Islet precursor cell (in vitro differentiated cells): ENCODE data around the gene ZNF598.
"Not testable (repeated sequence)": the region's sequence is repeated elsewhere in the genome, so short reads cannot be mapped to it uniquely, and the experiment has no call there.

Experiments
- DNase-seq: peaks from one replicate; pipeline ENCODE4 v3.0.0-alpha.2; 2018

The ZNF598 gene

DNA sequence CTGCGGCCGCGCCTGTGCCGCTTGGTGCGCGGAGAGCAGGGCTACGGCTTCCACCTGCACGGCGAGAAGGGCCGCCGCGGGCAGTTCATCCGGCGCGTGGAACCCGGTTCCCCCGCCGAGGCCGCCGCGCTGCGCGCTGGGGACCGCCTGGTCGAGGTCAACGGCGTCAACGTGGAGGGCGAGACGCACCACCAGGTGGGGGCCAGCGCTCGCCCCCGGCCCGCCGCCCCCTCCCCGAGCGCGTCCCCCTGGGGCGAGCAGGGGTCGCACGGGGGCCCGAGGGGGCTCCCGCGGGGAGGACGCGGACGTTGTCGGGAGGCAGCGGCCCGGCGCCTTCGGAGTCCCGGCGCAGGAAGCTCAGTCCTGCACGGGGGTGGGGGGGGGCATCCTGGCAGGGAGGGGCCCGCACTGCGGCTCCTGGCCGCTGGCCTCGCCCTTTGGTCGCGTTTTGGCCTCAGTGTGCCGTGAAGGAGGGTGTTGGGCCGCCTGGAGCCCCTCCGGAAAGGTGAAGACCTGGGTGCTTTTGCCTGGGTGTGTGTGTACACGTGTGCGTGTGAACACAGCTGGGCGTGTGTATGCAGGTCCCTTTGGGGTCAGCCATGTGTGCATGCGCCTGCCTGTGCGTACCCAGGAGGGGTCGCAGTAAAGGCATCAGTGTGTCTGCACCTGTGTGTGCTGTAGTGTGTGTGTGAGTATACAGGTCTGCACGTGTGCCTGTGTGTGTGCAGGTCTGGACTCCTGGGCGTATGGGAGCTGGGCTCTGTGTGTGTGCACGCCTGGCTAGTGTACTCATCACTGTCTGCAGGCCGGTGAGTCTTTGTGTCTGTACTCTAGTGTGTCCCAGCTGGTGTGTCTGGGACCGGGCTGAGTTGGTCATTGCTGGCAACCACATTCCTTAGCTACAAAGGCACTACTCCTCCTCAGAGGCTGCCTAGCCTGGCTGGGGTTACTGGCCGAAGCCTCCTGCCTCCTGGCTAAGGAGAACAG is 17.7 kb upstream of the ZNF598 start:
- DNase-seq = peak; percentile 88

DNA sequence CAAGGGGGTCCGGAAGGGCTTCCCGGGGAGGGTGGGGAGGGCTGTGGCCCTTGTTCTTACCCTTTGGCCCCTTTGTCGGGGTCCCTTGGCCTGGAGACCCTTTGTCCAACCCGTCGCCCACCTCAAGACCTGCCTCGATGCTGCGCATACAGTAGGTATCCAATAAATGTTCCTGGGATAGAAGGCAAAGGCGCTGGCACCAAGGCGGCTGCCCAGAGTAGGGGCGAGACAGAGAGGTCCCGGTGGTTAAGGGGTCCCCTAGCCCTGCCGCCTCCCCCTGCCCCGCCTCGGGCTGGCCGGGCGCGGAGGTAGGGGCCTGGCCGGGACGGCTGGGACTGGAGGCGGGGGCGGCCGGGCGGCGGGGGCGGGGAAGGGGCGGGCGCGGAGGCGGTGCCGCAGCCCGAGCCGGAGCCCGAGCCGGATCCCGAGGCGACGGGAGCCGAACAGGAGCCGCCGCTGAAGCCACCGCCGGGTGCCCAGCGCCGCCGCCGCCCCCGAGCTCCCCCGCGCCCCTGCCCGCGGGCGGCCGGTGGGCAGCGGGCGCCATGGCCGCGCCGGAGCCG is 16.9 kb upstream of the ZNF598 start, which contains the start of gene NHERF2:
Gene NHERF2, plus strand, starts transcription at position 442 of the 563 bp plus-strand sequence. Its CDS starts 104 bp downstream, at position 546.
- DNase-seq = no peak

- no peak for DNase-seq
Observed at GRCh38 chr16:2025878-2026460, 16.3 kb upstream of the ZNF598 start.

GRCh38 chr16:2025251-2025650 is 15.6 kb upstream of the ZNF598 start:
- no peak for DNase-seq

DNA sequence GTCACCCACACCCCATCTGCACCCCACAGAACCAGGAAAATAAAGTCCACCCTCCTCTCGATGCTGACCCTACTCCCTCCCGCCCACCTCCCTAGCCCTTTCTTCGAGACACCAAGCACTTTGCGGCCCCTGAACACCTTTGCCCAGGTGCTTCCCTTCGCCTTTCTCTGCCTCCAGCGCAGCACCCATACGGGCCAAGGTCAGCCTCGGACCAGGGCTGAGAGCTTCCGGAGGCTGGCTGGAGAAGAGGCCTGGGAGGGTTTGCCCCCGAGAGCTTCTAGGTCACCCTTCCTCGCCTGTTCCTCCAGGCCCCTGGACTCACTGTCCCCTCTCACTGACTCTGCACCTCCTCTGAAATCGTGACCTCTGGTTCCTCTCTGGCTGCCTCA is 14.4 kb upstream of the ZNF598 start:
- no peak for DNase-seq

- DNase-seq = peak; percentile 97
Observed at GRCh38 chr16:2023092-2024031, 13.7 kb upstream of the ZNF598 start.

- DNase-seq = peak; percentile 97
Observed at GRCh38 chr16:2022723-2023091, 13.1 kb upstream of the ZNF598 start.

DNA sequence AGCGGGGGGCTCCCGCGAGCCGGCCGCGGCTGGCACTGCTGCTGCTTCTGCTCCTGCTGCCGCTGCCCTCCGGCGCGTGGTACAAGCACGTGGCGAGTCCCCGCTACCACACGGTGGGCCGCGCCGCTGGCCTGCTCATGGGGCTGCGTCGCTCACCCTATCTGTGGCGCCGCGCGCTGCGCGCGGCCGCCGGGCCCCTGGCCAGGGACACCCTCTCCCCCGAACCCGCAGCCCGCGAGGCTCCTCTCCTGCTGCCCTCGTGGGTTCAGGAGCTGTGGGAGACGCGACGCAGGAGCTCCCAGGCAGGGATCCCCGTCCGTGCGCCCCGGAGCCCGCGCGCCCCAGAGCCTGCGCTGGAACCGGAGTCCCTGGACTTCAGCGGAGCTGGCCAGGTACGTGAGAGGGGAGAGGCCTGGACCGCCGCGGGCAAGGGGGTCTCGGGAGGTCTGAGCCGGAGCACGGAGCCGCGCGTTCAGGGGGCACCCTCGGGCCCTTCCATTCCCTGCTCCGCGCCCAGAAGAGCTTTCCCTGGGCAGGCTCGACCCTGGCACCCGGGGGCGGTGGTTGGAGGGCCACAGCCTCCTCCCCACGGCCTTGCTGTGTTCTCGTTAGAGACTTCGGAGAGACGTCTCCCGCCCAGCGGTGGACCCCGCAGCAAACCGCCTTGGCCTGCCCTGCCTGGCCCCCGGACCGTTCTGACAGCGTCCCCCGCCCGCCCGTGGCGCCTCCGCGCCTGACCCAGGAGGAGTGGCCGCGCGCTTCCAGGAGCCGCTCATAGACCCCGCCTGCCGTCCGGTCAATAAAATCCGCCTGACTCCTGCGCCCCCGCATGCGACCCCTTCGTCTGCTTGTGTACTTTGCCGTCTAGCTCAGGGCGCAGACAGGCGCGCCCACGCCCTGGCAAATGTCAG is 10.6 kb upstream of the ZNF598 start:
- no peak for DNase-seq

GRCh38 chr16:2019518-2019920 is 9.9 kb upstream of the ZNF598 start, which contains the start of gene NPW:
NPW (plus strand) TSS chr16:2019785.
- DNase-seq = no peak

- no peak for DNase-seq
Observed at GRCh38 chr16:2016407-2016922, 6.8 kb upstream of the ZNF598 start.

DNA sequence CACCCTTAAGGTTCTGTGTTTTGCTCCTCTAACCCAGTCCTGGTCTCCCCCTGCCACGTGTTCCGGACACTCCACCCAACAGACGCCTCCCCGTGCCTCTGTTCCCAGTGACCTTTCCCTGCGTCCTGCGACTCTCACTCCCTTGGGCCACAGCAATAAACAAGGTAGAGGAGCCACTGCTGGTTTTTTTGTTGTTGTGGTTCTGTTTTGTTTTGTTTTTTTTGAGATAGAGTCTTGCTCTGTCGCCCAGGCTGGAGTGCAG is 6.3 kb upstream of the ZNF598 start:
- DNase-seq = no peak

- no peak for DNase-seq
Observed at GRCh38 chr16:2015117-2015946, 5.7 kb upstream of the ZNF598 start.

DNA sequence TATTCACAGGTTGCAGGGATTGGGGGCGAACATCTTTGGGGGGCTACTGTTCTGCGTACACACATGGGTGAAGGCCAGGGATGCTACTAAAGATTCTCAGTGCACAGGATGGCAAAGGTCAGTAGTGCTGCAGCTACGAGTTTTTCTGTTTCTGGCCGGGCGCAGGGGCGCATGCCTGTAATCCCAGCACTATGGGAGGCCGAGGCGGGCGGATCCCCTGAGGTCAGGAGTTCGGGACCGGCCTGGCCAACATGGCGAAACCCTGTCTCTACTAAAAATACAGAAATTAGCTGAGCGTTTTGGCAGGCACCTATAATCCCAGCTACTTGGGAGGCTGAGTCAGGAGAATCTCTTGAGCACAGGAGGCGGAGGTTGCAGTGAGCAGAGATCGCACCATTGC is 3.9 kb upstream of the ZNF598 start:
- no peak for DNase-seq

GRCh38 chr16:2011726-2012125 is 2.1 kb upstream of the ZNF598 start:
- not testable (repeated sequence) for DNase-seq

DNA sequence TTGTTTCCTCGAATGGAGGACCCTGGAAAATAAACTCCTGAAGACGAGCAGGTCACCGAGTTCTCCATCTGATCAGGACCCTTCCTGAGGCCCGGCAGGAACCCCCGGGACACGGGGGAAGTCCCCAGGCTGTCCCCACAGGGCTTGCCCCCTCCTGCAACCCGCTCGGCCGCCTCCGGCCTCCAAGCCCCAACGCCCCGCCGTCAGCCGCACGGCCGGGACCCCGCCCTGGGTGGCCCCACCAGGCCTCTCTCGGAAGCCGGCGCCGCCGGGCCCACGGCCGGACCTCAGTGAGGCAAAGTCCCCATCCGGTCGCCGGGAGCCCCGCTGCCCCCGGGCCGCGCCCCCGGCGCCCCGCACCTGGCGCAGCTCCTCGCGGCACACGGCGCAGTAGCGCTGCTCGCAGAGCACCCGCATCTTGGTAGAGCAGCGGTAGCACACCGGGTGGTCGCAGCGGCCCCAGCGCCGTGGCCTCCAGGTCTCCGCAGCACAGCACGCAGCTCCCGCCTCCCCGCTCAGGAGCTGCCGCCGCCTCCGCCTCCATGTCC is 383 bp downstream of the ZNF598 start:
- no peak for DNase-seq

GRCh38 chr16:2008631-2009163 is 924 bp downstream of the ZNF598 start:
- DNase-seq = no peak

DNA sequence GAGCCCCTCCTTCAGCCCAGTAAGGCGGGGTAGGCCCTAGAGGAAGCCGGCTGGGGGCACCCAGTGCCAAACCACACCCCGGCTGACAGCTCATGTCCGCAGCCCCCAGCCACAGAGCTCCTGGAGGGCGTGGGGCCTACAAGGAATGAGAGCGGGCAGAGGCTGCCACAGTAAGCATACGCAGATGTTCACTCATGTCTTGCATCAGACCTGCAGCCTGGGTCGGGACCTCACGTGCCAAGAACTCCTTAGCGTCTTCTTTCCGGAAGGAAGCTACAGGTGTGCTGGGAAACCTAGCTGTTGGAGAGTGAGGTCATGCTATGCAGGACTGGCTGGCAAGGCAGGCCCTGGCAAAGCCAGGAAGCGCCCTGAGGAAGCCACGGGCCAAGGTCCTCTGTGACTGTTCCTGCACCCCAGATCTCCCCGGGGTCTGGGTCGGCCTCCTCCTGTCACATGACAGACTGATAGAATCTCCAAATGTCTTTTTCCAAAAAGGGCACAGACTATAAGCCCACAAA is 1.6 kb downstream of the ZNF598 start:
- DNase-seq = no peak

DNA sequence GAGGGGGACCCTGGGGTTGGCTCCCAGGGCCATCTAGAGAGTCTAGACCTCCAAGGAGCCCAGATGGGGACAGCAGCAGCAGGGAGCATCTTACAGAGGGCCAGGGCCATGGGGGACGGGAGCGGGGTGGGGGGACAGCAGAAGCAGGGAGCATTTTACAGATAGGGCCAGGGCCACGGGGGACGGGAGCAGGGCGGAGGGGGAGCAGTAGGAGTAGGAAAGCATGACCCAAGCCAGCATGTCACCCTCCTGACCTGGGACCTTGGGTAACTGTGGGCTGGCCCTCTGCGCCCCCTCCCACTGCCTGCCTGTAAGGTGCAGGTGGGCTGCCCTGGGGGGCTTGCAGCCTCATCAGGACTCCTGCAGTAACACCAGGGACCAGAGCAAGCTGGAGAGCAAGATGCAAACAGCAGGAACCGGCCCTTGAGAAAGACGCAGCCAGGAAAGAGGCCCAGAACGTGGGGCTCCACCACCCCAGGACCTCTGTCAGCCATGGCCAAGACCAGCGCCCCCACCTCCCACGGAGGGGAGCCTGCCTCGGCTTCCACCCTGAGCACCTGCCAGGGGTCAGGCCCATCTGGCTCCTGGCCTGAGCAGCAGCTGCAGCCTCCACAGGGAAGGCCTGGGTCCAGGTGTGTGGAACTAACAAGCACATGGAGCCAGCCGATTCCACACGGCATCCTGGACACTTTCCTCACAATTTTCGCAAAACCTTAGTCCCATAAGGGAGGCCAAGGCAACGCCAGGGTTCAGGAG is 2.4 kb downstream of the ZNF598 start:
- DNase-seq = no peak

DNA sequence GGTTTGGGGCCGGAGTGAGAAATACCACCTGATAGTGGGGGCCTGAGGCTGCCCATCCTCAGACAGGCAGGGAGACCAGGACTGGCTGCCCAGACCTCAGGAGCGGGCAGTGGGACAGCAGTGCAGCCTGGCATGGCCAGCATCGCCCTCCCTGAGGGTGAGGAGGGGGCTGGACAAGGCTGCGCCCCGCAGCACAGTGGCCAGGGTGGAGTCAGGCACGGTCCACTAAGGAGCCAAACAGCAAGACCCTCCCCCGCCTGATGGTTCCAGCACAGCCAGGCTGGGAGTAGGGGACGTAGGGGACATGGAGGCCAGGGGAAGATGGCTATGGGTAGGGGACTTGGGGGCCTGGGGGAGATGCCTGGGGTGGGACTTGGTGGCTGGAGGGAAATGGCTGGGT is 3.3 kb downstream of the ZNF598 start:
- DNase-seq = no peak
